NCI-H2081 (cell line): Measurements from ENCODE around the gene KISS1R.
"Not testable (repeated sequence)": the region's sequence is repeated elsewhere in the genome, so short reads cannot be mapped to it uniquely, and the experiment has no call there.

Experiments used
- DNase-seq, 2 experiments: peaks; one replicate each; lab custom pipeline; 2025; lab: John Stamatoyannopoulos, UW

The KISS1R gene

GRCh38 chr19:917323-918151, at the start of gene KISS1R:
Gene KISS1R, plus strand, starts transcription at chr19:917333. Its CDS starts 170 bp downstream, at chr19:917503.
- DNase-seq, result peak; percentile 40 to 51

DNA sequence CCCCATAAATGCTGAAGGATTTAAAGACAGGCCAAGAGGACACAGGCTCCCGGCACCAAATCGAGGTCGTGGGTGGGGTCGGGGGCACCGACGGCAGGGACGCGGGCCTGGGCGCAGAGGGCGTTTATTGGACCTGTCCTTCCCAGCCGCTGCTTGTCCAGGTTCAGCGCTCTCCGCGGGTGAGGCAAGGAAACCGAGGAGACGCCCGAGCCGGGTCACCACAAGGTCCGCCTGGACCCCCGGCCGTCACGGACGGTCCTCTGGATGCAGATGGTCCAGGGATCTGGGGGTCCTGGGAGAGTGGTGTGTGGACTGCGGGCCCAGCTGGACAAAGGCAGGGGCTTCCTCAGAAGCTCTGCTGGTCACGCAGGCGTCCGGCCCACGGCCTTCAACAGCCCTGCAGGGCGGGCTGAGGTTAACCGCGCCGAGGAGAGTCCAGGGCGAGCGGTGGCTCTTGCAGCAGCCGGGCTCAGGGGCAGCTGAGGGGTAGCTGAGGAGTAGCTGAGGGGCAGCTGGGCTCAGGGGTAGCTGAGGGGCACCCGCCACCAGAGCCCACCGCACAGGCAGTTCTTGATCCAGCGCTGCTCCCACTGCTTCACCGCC, 49.2 kb upstream of the KISS1R start:
- DNase-seq, result no peak

DNA sequence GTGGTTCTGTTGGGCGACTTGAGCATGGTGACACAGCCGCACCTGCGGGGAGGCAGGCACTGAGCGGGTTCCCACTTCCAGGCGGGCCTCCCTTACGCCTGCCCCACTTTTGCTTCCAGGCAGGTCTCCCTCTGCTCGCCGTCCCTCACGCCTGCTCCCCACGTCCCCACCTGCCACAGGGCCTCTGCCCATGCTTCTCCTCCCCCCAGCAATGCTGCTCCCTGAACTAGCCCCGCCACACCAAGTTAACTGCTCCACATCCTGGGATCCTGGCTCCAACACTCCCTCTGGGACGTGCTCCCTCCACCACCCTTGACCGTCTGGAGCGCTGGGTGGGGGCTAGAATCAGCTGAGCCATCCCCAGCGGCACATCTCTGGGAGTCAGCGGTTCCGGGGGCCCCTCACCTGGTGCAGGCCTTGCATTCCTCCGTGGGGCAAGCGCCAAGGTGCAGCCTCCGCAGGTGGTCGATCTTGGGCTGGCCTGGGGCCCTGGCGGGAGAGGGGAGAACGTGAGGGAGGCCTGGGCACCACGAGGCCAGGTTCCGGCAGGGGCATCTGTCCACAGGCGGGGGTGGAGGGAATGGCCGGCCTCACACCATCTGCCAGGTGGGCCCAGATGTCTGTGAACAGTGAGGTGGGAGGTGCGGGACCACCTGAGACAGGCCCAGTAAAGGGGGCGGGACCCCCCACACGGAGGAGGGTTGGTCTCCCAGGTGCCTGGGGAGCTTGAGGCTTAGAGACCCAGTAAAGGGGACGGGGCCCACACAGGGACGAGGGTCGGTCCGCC, 48.5 kb upstream of the KISS1R start:
- DNase-seq, result no peak

- no peak for DNase-seq
Measured at GRCh38 chr19:869245-870177, 47.6 kb upstream of the KISS1R start.

GRCh38 chr19:870314-870713, 46.8 kb upstream of the KISS1R start:
- no peak for DNase-seq

- peak; percentile 63 to 85 for DNase-seq
Measured at GRCh38 chr19:870963-871401, 46.2 kb upstream of the KISS1R start.

GRCh38 chr19:871446-872265, 45.5 kb upstream of the KISS1R start:
- no peak for DNase-seq

- no peak for DNase-seq
Measured at GRCh38 chr19:872266-872951, 44.7 kb upstream of the KISS1R start.

- DNase-seq, result no peak
Measured at GRCh38 chr19:873084-873483, 44.0 kb upstream of the KISS1R start.

GRCh38 chr19:873561-874041, 43.5 kb upstream of the KISS1R start:
- no peak for DNase-seq

DNA sequence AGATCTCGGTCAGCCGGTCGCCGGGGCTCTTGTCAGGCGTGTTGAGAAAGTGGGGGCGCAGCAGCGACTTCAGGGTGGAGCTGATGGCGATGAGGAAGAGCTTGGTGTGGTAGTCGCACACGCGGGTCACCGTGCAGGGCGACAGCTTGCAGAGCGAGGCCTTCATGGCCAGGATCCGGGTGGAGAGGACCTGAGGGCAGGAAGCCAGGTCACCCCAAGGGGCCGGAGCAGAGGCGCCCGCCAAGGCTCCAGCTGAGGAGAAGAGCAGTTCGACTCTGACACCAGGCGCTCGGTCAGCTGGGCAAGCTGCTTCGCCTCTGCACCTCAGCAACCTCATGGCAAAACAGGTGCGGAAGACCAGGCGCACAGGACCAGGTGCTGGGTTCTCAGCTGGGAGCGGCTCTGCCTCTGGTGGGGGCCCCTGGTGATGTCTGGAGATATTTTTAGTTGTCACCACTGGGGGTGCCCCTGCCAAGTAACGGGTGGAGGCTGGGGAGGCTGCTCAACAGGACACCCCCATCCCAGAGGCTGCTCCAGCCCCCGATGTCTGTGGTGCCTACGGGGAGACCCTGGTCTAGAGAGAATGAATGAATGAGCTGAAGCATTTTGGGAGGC, 41.8 kb upstream of the KISS1R start:
- DNase-seq, result no peak

- DNase-seq, result no peak
Measured at GRCh38 chr19:876089-876488, 41.0 kb upstream of the KISS1R start.

DNA sequence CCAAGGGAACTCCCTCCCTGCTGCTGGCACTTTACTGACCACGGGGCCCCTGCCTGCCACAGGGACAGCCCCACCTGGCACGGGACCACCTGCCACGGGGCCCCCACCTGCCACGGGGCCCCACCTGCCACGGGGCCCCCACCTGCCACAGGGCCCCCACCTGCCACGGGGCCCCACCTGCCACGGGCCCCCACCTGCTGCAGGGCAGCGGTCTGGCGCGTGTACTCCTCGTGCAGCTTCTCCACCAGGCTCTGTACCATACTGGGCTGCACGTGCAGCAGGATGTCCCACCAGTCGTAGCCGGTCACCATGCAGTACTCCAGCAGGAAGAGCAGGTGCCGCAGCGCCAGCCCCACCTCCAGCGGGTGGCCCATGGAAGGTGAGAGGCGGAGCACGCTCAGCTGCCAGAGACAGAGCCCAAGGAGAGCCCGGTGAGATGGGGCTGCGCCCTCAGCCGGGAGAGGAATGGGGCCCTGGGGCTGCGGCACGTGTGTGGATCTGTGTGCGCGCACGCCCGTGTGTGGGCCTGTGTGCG, 40.3 kb upstream of the KISS1R start:
- DNase-seq, result no peak

DNA sequence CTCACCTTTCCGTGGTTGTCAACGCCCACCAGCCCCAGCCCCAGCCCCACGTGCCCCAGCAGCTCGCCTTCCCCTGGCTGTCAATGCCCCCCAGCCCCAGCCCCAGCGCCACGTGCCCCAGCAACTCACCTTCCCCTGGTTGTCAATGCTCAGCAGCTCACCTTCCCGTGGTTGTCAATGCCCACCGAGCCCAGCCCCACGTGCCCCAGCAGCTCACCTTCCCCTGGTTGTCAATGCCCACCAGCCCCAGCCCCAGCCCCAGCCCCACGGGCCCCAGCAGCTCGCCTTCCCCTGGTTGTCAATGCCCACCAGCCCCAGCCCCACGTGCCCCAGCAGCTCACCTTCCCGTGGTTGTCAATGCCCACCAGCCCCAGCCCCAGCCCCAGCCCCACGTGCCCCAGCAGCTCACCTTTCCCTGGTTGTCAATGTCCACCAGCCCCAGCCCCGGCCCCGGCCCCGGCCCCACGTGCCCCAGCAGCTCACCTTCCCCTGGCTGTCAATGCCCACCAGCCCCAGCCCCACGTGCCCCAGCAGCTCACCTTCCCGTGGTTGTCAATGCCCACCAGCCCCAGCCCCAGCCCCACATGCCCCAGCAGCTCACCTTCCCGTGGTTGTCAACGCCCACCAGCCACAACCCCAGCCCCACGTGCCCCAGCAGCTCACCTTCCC, 39.0 kb upstream of the KISS1R start:
- DNase-seq, result not testable (repeated sequence)

DNA sequence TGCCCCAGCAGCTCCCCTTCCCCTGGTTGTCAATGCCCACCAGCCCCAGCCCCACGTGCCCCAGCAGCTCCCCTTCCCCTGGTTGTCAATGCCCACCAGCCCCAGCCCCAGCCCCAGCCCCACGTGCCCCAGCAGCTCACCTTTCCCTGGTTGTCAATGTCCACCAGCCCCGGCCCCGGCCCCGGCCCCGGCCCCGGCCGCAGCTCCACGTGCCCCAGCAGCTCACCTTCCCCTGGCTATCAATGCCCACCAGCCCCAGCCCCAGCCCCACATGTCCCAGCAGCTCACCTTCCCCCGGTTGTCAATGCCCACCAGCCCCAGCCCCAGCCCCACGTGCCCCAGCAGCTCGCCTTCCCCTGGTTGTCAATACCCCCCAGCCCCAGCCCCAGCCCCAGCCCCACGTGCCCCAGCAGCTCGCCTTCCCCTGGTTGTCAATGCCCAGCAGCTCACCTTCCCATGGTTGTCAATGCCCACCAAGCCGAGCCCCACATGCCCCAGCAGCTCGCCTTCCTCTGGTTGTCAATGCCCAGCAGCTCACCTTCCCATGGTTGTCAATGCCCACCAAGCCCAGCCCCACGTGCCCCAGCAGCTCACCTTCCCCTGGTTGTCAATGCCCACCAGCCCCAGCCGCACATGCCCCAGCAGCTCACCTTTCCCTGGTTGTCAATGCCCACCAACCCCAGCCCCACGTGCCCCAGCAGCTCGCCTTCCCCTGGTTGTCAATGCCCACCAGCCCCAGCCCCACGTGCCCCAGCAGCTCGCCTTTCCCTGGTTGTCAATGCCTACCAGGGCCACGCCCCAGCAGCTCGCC, 38.2 kb upstream of the KISS1R start:
- DNase-seq, result not testable (repeated sequence)

DNA sequence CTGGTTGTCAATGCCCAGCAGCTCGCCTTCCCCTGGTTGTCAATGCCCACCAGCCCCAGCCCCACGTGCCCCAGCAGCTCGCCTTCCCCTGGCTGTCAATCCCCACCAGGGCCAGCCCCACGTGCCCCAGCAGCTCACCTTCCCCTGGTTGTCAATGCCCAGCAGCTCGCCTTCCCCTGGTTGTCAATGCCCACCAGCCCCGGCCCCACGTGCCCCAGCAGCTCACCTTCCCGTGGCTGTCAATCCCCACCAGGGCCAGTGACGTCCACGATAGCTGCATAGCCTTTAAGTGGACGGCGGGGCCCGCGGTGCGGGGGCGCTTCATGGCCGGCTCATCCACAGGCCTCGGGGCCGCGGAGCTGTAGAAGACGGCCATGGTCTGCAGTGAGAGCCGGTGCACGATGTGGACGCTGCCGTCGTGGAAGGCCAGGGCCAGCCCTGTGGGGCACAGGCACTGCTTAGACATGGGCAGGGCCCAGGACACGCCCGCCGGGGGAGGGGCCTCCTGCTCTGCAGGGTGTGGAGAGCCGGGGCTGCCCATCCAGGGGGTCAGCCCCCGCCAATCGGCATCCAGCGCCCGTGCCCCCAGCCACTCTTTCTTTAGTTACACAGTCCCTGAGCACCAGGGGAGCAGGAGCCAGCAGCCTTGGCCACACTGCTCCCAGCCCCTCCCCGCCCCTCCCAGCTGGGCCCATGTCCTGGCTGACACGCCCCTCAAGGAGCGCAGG, 37.3 kb upstream of the KISS1R start:
- no peak for DNase-seq
